ENCODE measurements around the gene RNASET2. TPM values are rescaled to one million over a fixed set of nuclear protein-coding genes. Genes with fewer than 3 reads are reported as not detected.
A peak's percentile ranks its signal among the peaks of the same experiment; 100 is the strongest.

Gene RNASET2
- total and polyA plus RNA-seq, 4 donors = 17.7 to 37.2 (median 25.0) TPM

GRCh38 chr6:166996406-166996805, 40.1 kb upstream of the RNASET2 start:
- no peak overlapping the region for H3K27ac ChIP-seq (ENCODE audit: low read depth in 1 of 2, low read length in 2 of 2)
- H3K27me3 ChIP-seq (ENCODE audit: control insufficient read depth in 4 of 4, insufficient read depth in 4 of 4, low read length in 3 of 4) = no peaks in the 10 kb centered on the region
- H3K9me3 ChIP-seq (ENCODE audit: control insufficient read depth in 4 of 4, low read length in 3 of 4) = no peaks in the 10 kb centered on the region
- no peak overlapping the region for H3K9ac ChIP-seq (ENCODE audit: low read depth in 1 of 2, low read length in 2 of 2)
- peaks cover 5 to 44% (median 35%) of the 10 kb centered on the region in 4 donors for H3K4me1 ChIP-seq (ENCODE audit: control insufficient read depth in 4 of 4, insufficient read depth in 4 of 4, low read length in 3 of 4)
- 42% methylated on average over 7 of the region's 7 CpGs for WGBS
- peak in 1 of 2 donors; percentile 12 for TF ChIP-seq RXRA (IDR thresholded peaks at IDR 0.05)
- no peak for TF ChIP-seq JUND (IDR thresholded peaks at IDR 0.05)
- TF ChIP-seq, protein P1, sequence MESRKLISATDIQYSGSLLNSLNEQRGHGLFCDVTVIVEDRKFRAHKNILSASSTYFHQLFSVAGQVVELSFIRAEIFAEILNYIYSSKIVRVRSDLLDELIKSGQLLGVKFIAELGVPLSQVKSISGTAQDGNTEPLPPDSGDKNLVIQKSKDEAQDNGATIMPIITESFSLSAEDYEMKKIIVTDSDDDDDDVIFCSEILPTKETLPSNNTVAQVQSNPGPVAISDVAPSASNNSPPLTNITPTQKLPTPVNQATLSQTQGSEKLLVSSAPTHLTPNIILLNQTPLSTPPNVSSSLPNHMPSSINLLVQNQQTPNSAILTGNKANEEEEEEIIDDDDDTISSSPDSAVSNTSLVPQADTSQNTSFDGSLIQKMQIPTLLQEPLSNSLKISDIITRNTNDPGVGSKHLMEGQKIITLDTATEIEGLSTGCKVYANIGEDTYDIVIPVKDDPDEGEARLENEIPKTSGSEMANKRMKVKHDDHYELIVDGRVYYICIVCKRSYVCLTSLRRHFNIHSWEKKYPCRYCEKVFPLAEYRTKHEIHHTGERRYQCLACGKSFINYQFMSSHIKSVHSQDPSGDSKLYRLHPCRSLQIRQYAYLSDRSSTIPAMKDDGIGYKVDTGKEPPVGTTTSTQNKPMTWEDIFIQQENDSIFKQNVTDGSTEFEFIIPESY (IDR thresholded peaks at IDR 0.05) = no peak
- no peak overlapping the region for H3K4me3 ChIP-seq (ENCODE audit: low read depth in 1 of 3, low read length in 3 of 3)
- DNase-seq (ENCODE audit: low spot score) = no peak
- H3K36me3 ChIP-seq (ENCODE audit: control insufficient read depth in 4 of 4, insufficient read depth in 3 of 4, low read depth in 1 of 4, low read length in 3 of 4) = no peaks in the 10 kb centered on the region

GRCh38 chr6:166989427-166990032, 33.2 kb upstream of the RNASET2 start:
- no peak overlapping the region for H3K27ac ChIP-seq (ENCODE audit: low read depth in 1 of 2, low read length in 2 of 2)
- peaks cover 0 to 3% (median 1%) of the 10 kb centered on the region in 4 donors for H3K4me1 ChIP-seq (ENCODE audit: control insufficient read depth in 4 of 4, insufficient read depth in 4 of 4, low read length in 3 of 4)
- no peaks in the 10 kb centered on the region for H3K36me3 ChIP-seq (ENCODE audit: control insufficient read depth in 4 of 4, insufficient read depth in 3 of 4, low read depth in 1 of 4, low read length in 3 of 4)
- DNase-seq (ENCODE audit: low spot score) = no peak
- H3K27me3 ChIP-seq (ENCODE audit: control insufficient read depth in 4 of 4, insufficient read depth in 4 of 4, low read length in 3 of 4) = no peaks in the 10 kb centered on the region
- WGBS = 56% methylated on average over 10 of the region's 10 CpGs
- H3K9me3 ChIP-seq (ENCODE audit: control insufficient read depth in 4 of 4, low read length in 3 of 4) = no peaks in the 10 kb centered on the region
- TF ChIP-seq GABPA (IDR thresholded peaks at IDR 0.05 in 1 of 2, conservative IDR thresholded peaks at IDR 0.05 in 1 of 2) (no peak), NR2F2 (IDR thresholded peaks at IDR 0.05) (no peak), SP1 (IDR thresholded peaks at IDR 0.05) (no peak), RXRA (IDR thresholded peaks at IDR 0.05) (no peak), RAD21 (IDR thresholded peaks at IDR 0.05) (peak; percentile 75 to 80), JUND (IDR thresholded peaks at IDR 0.05) (no peak)
- TF ChIP-seq, protein P2, sequence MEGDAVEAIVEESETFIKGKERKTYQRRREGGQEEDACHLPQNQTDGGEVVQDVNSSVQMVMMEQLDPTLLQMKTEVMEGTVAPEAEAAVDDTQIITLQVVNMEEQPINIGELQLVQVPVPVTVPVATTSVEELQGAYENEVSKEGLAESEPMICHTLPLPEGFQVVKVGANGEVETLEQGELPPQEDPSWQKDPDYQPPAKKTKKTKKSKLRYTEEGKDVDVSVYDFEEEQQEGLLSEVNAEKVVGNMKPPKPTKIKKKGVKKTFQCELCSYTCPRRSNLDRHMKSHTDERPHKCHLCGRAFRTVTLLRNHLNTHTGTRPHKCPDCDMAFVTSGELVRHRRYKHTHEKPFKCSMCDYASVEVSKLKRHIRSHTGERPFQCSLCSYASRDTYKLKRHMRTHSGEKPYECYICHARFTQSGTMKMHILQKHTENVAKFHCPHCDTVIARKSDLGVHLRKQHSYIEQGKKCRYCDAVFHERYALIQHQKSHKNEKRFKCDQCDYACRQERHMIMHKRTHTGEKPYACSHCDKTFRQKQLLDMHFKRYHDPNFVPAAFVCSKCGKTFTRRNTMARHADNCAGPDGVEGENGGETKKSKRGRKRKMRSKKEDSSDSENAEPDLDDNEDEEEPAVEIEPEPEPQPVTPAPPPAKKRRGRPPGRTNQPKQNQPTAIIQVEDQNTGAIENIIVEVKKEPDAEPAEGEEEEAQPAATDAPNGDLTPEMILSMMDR (IDR thresholded peaks at IDR 0.05; ENCODE audit: low read depth, low read length, missing input control) = peak; percentile 55
- H3K4me3 ChIP-seq (ENCODE audit: low read depth in 1 of 3, low read length in 3 of 3) = no peak overlapping the region
- no peak overlapping the region for H3K9ac ChIP-seq (ENCODE audit: low read depth in 1 of 2, low read length in 2 of 2)

DNA sequence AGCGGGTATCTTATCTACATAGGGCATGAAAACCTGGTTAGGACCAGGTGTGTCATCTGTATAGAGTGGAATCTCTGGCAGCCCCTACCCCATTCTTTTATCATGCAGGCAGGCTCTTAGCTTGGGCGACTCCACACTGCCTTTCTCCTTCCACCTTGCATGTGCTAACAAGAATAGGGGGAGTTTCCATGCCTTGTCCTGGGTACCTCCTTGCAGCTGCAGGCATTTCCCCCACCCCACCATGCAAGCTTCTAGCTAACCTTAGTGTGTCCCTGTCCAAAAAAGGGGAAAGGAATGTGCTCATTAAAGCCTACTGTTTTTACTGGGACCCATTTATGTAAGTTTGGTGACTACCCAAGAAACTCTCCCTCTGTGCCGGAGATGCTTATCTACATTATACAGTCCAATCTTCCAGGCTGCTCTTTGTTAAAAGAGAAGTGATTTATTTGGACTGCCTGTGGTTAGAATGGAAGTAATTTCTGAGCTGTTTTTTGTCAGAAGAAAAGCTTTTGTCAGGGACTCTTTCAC, 32.4 kb upstream of the RNASET2 start:
- H3K36me3 ChIP-seq (ENCODE audit: control insufficient read depth in 4 of 4, insufficient read depth in 3 of 4, low read depth in 1 of 4, low read length in 3 of 4) = no peaks in the 10 kb centered on the region
- H3K4me3 ChIP-seq (ENCODE audit: low read depth in 1 of 3, low read length in 3 of 3) = no peak overlapping the region
- 95% methylated on average over 3 of the region's 3 CpGs for WGBS
- H3K4me1 ChIP-seq (ENCODE audit: control insufficient read depth in 4 of 4, insufficient read depth in 4 of 4, low read length in 3 of 4) = peaks cover 0 to 3% (median 1%) of the 10 kb centered on the region in 4 donors
- H3K27ac ChIP-seq (ENCODE audit: low read depth in 1 of 2, low read length in 2 of 2) = no peak overlapping the region
- no peaks in the 10 kb centered on the region for H3K27me3 ChIP-seq (ENCODE audit: control insufficient read depth in 4 of 4, insufficient read depth in 4 of 4, low read length in 3 of 4)
- no peaks in the 10 kb centered on the region for H3K9me3 ChIP-seq (ENCODE audit: control insufficient read depth in 4 of 4, low read length in 3 of 4)
- H3K9ac ChIP-seq (ENCODE audit: low read depth in 1 of 2, low read length in 2 of 2) = no peak overlapping the region
- DNase-seq (ENCODE audit: low spot score) = no peak
- TF ChIP-seq JUND (IDR thresholded peaks at IDR 0.05) (no peak), SP1 (IDR thresholded peaks at IDR 0.05) (no peak), ATF3 (IDR thresholded peaks at IDR 0.05) (no peak), HNF4G (IDR thresholded peaks at IDR 0.05) (no peak), EGR1 (IDR thresholded peaks at IDR 0.05; ENCODE audit: low read depth in 2 of 2) (no peak), NR2F2 (IDR thresholded peaks at IDR 0.05) (no peak), RXRA (IDR thresholded peaks at IDR 0.05) (no peak), RAD21 (IDR thresholded peaks at IDR 0.05) (no peak), TAF1 (conservative IDR thresholded peaks at IDR 0.05) (no peak), FOXA1 (IDR thresholded peaks at IDR 0.05) (no peak)
- TF ChIP-seq, protein P1 (IDR thresholded peaks at IDR 0.05) = no peak
- TF ChIP-seq, protein P3, sequence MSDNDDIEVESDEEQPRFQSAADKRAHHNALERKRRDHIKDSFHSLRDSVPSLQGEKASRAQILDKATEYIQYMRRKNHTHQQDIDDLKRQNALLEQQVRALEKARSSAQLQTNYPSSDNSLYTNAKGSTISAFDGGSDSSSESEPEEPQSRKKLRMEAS (IDR thresholded peaks at IDR 0.05) = no peak

Measured in liver (tissue), 9 donors.